Right forelimb (tissue), 1 donor: ENCODE results near the gene MRNIP.

Experiments
- DNase-seq: peaks from one replicate; pipeline ENCODE4 v3.0.0-alpha.2; 2018

Gene MRNIP

DNA sequence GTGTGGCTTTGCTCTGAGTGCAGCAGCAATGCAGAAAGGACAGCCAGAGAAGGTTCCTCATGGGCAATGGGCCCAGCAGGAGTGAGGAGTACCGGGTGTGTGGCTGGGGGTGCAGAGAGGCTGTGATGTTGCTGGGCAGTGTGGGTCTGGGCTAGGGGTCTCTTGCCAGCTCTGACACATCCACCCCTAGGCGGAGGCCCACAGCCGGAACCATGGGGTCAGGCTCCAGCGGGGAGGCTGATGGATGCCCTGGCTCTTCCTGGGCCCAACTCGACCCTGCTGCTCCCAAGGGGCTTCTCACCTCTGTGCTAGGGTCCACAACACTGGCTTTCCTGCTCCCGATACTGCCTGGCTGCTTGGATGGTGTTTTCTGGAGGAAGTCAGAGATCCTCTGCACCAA is 29.2 kb upstream of the MRNIP start:
- no peak for DNase-seq

DNA sequence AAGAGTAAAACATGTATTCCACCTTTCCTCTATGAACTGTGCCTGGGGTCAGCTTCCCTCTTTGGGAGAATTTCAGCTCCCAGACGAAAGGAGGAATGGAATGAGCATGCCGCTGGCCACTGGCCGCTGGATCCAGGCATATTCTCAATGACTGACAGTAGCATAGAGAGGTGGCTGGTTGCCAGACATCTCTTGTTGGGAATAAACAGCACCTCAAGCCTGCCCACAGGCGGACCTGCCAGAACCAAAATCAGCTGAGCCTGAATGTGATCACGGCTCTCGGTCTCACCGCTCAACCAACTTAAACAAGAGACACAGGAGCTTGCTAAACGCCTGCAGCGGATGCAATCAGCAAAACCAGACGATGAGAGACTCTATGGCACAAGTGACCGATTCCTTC is 28.5 kb upstream of the MRNIP start:
- DNase-seq: no peak

DNA sequence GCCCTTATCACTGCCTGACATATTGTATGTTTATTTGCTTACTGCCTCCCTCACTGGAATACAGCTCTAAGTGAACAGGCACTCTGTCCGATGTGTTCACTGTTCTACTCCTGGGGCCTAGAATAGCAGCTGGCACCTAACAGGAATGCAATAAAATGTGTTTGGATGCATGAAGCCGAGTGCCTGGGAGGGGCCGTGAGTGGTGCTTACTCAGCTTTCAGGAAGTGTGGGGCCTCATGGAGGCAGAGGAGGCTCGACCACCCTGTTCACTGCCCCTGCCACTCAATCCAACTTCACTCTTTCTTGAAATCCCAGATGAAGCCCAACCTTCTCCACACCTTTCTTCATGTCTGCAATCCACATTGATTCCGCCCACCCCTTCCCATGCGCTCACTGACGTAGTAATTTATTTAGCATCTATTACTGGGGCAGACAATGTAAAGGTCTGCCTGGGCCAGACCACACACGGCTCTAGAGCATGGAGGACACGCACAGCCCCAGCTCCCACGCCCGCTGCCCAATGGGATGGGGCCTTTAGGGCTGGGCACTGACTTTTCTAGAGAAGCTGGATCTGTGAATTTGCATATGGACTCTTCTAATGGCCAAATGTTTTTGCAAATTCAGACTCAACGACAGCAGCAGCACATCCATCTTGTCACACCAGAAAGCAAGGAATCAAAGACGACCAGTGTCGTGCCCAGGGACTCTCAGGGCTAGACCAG is 27.7 kb upstream of the MRNIP start:
- no peak for DNase-seq

DNA sequence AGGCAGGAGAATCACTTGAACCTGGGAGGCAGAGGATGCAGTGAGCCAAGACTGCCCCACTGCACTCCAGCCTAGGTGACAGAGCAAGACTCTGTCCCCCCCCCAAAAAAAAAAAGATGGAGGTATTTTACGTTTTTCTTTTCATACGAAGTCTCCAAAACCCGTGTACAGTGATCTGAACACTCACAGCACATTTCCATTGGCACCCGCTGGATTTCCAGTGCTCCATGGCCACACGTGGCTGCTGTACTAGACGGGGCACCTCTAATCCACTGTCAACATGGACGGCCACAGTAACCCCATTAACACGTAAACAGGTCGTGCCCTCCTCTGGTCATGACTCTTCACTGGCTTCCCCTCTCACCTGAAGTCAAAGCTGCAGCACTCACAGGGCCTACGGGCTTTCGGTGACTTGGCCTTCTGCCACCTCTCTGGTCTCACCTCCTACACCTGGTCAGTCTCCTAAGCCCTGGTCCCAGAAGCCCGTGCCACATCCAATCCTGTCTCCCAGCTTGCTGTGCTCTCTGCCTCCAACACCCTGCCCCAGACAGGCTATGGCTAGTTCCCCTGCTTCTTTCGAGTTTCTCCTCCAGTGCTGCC is 27.0 kb upstream of the MRNIP start:
- DNase-seq: no peak

DNA sequence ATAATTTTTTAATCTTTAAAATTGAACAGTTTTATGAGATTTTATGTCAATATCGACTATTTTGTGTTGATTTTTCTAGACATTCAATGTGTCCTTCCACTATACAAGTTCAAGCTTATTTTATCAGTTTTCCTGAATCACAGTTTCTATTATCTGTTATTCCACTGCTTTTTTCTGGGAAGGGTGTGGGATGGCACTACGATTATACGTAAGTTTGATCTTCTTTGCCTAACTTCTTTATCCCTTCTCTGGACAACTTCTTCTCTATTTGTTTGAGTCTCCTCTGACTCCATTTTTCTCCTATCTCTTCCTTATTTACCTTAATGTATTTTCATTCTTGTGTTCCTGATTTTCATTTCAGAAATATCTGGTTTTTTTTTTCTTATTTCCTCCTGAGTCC is 24.5 kb upstream of the MRNIP start:
- no peak for DNase-seq

DNA sequence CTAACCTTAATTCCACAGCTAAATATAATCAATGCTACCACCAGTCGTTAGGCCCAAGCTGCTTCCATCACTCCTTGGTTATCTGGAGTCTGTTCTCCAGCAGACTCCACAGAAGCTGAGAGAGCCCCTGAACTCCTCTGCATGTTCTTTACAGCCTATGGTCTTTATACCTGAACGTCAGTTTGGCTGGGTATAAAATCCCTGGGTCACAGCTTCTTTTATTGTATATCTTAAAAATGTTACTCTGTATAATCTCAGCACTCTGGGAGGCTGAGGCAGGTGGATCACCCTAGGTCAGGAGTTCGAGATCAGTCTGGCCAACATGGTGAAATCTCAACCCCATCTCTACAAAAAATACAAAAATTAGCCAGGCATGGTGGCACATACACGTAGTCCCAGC is 23.7 kb upstream of the MRNIP start:
- DNase-seq: no peak

DNA sequence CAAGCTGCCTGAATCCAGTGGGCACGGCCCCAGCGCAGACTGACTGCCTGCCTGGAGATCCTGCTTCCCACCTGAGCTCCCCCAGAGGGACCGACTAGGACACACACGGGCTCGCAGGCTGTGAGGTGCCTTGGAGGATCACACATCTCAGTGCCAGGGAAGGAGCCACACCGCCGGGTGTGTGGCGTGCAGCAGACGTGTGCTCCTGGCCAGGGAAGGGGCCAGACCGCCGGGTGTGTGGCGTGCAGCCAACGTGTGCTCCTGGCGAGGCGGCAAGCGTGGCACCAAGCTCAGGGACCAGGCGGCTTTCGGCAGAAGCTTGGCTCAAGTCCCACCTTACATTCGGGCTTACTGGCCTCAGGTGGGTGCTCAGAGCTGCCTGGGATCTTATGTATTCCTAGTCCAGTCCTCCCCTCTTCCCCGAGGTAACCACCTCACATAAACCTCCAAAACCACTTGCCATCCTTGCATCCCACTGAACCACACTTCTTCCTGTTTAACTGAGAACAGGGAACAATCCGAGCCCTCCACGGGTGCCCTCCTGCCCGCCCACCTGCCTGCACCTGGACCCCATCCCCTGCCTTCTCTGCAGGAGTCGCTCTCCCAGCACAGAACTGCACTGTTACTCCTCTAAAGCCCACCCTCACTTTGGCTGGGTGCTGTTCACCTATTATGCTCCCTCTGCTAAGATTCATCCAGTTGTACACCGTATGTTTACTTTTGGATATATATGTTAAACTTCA is 22.4 kb upstream of the MRNIP start:
- no peak for DNase-seq

DNA sequence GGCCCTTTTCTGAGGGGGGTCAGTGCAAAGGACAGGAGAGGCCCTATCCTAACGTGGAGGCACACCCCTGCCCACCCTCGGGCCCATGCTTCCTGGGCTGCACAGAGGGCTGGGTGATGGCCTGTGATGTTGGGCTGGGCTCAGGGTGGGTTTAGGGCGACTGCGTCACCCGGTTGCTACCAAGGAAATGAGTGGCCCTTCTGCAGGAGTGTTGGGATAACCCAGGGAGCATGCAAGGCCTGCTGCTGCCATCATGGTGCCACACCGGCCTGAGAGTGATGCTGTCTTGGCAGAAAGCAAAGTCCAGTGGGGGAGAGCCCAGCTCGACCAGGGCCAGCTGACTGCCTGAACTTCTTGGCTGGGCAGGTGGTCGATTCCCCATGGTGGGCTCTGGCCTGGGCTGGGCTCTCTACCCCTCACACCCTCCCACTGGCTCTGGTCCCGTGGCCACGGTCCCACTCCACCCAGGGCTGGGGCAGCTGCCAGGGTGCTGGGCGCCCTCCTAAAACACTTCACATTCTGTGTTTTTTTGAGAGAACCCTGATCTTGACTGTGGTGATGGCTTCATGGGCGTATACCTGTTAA is 21.5 kb upstream of the MRNIP start:
- no peak for DNase-seq

DNA sequence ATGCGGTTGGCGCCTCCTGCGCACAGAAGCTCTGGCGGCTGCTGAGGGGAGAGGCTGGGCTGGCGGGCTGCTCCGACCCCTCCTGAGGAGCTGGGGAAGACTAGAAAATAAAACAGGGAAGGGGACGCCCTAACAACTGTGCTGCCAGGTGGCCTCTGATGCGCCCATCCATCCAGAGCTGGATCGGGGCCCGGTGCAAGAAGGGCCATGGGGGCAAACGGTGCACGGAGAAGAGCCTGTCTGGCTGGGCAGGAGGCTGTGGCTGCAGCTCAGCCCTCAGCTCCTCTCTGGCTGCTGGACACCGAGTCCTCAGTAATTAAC is 21.0 kb upstream of the MRNIP start:
- no peak for DNase-seq

DNA sequence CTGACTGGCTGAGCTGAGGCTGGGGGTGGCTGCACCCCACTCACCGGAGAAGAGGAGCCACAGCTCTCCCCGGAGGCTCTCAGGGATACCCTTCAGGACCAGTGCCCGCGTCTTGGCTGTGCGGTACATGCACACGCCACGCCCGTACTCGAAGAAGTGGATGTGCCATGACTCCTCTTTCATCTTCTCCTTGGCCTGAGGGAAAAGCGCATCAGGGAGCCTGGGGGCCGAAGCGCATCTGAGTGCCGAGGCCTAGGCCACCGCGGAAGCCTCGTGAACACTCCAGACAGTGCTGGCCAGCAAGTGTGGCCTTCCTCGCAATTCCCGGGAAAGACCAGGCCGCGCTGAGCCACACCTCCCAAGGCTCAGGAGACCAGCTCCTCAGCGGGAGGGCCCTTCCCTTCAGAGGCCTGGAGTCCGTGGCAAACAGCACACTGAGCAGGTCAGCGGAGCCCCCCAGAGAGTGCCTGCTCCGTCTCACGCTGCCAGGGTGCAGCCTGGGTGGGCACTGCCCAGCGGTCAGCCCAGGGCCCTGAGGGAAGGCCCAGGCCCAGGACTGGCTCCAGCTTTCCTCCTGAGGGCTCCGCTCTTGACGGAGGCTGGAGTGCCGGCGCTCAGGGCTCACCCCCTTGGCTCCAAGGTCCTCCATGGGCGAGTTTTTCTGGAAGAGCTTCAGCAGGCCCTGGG is 20.5 kb upstream of the MRNIP start:
- DNase-seq: peak; percentile 36

DNA sequence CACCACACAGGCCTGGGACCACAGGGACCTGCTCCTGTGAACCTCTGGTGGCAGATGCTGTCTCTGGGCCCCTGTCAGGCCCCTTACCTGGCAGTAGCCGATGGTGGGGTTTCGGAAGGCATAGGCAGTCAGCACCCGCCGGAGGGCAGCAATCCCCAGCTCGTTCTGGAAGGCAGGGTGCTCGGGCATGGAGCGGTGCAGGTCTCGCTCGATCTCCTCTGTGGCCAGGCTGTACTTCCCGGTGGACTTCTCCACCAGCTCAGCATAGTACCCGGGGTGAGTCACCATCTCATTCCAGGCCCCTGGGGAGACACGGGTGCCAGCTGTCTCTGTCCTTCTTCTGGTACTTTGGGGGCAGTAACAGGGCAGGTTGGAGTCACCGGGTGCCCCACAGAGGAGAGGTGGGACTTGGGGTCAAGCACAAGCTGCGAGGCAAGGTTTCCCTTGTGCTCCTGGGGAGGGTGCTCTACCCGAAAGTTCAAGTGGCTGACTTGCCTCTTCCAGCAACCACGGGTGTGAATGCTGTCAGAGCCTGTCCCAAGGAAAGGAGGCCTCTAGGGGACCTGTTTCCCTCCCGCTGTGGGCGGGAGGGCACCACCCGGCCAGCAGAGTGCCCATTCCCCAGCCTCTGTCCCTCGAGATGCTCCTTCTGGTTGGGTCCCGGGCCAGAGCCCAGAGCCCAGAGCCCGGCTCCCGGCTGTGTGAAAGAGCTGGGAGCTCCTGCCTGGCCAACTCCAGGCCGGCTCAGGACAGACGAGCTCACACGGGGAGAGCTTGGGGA is 19.8 kb upstream of the MRNIP start:
- DNase-seq: no peak

DNA sequence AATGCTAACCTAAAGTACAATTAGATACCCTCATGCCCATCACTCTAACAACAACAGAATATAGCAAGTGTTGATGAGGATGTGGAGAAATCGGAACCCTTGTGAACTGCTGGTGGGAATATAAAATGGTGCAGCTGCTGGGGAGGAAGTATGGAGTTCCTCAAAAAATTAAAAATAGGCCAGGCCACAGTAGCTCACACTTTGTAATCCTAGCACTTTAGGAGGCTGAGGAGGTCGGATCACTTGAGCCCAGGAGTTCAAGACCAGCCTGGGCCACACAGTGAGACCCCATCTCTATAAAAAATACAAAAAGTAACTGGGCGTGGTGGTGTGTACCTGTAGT is 18.0 kb upstream of the MRNIP start:
- no peak for DNase-seq

DNA sequence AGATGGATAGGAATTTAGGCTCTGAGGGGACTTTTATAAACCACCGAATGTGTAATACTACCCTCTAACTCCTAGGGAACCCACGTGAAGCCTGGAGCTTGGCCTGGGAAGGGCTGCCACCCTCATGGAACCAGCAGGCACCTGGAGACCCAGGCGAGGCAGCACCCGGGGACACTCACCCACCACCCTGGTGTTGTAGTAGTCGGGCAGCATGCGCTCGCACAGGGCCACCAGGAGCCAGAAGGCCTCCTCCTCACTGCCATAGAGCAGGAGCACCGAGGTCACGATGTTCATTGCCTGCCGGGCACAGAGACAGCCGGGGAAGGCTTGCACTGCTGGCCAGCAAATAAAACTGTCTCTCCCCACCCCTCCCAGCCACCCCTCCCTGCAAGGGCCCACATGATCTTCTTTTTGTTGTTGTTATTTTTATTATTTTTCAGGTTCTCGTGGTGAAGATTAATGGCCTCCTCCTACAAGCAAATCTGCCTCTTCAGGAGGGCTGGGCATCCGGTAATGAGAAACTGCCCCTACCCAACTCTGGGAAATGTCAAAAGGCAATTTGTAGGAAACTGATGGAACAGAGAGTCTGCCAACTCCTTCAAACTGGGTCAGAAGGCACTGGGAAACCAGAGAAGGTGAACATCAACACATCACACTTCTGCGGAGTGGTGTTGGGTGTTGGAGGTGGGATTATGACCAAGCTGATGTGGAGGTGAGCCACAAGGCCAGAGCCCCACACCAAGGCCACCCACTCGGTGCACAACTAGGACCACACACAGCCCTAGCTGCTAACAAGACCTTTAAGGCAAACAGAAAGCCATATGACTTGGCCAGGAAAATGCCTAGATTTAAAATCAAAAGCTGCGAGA is 17.4 kb upstream of the MRNIP start:
- DNase-seq: no peak

DNA sequence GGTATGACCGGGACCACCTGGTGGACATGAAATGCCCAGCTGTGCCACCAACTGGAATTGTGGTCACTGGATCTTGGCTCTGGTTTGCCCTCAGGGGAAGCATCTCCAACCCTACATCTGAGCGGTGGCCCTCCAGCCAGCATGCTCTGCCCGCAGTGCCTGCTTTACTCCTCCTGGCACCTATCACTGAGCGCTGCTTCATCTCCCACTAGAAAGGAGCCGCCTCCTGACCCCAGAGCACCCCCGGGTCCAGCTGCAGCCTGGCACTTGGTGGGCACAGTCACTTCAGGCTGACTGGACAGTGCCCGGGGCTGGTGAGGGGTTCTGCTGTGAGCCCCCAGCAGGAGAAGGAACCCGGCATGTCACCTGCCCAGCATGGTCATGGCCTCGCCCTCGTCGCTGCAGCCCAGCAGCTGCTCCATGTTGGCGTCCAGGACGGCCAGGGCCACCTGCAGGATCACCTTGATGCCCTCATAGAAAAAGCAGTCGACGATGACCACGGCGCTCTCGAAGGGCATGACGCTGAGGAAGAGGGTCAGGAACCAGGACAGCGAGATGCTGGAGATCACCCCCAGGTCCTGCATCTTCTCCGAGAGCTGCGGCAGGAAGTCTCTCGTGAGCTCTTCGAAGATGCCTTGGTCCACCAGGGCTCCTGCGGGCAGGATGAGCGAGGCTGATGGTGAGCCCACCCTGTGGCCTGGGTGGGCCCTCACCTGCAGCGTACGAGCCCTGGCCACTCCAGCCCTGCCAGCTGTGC is 16.1 kb upstream of the MRNIP start:
- no peak for DNase-seq

DNA sequence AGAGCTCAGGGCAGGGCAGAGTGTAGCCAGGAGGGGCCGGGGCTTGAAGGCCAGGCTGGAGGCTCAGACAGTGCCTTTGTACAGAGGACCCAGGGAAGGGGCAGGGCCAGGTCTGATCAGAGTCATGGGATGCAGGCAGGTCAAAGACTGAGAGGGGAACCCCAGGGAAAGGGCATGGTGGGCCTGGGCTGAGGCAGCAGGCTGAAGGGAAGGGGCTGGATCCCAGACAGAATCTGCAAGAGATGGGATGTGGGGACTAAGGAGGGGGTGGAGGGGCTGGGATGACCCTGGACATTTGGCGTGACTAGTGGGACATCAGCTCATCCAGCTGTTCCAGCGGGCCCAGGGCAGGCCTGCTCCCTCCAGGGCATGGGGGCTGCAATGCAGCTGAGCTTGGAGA is 15.5 kb upstream of the MRNIP start:
- DNase-seq: no peak

DNA sequence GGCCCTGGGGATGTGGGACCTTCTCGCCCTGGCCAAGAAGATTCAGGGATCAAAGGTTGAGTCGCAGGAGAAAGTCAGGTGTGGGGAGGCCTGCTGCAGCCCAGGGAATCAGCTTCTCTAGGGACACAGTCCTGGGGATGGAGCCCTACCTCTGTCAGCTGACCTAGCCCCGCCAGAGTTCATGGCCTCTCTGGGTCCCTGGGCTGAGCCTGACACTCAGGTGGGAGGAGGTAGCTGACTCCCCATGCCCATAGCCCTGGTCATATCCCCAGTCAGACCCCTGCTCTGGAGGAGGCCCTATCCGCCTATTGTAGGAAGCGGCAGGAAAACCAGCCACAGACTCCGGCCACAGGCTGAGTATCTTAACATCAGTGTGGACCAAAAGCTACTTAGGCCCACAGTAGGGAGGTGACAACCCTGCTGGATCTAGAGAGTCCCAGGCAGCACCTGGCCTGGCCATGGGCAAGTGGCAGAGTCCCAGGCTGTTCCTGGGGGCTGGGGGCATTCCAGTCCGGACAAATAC is 15.0 kb upstream of the MRNIP start:
- DNase-seq: no peak

DNA sequence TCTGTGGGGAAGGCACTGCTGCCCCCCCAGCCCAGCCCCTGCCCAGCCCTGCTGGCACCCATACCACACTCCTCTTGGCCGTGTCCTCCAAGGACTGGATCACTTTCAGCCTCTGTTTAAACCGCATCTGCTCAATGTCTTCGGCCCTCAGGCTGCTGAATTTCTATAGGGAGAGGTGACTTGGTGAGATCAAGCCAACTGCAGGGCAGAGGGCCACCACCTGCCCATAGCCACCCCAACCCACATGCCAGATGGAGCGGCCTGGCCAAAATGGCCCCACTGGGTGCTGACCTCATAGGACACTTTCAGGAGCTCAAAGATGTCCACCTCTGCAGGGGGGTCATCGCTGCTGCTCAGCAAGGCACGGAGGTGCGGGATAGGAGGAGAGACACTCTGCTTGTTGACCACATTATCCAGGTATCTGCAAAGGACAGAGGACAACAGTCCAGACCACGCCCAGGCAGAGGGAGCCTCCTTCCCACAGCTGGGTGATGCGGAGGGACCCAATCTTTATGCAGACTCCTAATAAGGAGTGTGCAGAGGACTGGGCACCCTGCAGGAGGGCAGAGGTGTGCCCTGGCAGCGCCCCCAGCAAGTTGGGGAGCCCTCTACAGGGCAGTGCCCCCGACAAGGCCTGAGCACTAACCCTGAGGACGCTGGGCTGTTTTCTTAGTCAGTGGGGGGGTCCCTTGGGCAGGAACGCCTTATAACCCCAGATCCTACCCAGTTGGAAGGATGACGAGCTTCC is 14.4 kb upstream of the MRNIP start:
- no peak for DNase-seq

DNA sequence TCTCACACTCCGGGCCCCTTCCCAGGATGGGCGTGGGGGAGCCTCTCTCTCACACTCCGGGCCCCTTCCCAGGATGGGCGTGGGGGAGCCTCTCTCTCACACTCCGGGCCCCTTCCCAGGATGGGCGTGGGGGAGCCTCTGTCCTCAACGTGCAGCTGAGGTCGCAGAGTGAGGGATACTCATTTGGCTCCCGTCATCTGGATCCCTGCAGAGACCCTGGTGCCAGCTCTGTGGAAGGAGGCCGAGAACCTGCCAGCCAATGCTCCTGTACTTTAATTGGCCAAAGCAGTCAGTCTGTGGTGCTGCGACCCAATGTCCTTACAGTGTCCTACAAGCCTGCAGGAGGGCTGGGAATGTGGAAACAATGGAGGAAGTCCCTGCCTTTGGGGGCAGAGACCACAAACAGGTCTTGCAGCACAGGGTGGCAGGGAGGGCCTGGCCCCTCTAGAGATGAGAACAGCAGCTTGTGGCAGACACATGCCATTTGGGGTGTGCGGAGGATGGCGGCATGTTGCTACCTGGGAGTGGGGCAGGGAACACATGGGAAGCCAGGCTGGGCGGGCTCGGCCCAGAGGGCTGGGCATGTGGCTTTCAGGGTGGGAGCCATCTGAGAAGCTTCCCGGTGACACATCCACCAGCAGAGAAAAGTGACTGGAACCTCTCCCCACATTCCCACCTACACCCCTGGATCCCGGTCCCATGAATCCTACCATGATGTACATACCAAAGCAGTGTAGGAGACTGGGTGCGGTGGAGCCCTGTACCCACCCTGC is 13.6 kb upstream of the MRNIP start:
- no peak for DNase-seq

DNA sequence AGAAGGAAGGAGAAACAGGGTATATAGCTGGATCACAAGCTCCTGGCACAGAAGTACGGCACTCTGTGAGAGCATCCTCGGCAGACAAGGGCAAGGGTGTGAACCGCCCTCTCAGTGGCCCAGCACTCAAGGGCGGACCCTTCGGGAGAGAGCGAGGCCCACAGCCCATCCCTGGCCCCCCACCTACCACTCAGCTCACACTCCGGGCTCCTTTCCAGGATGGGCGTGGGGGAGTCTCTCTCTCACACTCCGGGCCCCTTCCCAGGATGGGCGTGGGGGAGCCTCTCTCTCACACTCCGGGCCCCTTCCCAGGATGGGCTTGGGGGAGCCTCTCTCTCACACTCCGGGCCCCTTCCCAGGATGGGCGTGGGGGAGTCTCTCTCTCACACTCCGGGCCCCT is 12.9 kb upstream of the MRNIP start:
- DNase-seq: peak; percentile 69
